ENCODE measurements around the gene RECQL5.

GRCh38 chr17:75668489-75668888, 1.5 kb upstream of the RECQL5 start:
- no peak for TF ChIP-seq CTCF (conservative IDR thresholded peaks at IDR 0.05)
- TF ChIP-seq ZFX (IDR thresholded peaks at IDR 0.05) = no peak

All from C4-2B (cell line).